GM19438 (cell line): ENCODE measurements around the gene THBS1.

Experiments
- ATAC-seq: cut with Tn5 transposase; IDR thresholded peaks from one replicate; pipeline ENCODE4 v1.9.1; 2021; ENCODE audit warnings: low read depth; ENCODE audit not compliant: unreplicated experiment

THBS1 gene

DNA sequence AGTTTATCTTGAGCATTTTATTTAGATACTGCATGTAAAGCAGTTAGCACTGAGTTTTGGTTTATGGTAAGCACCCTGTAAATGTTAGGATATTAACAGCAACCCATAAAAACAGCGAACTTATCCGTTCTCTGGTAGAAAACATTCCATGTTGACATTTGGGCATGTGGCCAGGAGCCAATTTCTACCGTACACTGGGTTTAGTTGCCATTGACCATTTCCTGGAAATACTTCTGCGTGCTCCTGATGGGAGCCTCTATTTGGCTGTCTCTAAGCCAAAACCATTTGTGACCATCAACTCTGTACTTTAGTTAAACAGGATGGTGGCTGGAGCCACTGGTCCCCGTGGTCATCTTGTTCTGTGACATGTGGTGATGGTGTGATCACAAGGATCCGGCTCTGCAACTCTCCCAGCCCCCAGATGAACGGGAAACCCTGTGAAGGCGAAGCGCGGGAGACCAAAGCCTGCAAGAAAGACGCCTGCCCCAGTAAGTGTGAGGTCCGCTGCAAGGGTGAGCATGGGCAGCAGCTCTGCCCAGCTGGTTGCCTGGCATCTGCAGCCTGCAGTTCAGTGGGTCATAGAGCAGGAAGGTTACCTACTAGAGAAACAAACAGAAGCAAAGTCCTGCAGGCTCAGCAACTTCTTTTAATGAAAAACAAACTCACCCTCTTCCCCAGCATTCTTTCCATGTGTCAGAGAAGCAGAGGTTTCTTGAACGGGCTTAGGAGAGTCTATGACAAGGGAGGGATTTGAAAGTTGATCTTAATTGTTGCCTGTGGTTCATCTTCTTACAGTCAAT, 7.1 kb downstream of the THBS1 start:
- ATAC-seq = no peak

GRCh38 chr15:39588531-39589192, 7.8 kb downstream of the THBS1 start:
- no peak for ATAC-seq

- ATAC-seq = no peak
Measured at GRCh38 chr15:39589193-39589814, 8.4 kb downstream of the THBS1 start.

DNA sequence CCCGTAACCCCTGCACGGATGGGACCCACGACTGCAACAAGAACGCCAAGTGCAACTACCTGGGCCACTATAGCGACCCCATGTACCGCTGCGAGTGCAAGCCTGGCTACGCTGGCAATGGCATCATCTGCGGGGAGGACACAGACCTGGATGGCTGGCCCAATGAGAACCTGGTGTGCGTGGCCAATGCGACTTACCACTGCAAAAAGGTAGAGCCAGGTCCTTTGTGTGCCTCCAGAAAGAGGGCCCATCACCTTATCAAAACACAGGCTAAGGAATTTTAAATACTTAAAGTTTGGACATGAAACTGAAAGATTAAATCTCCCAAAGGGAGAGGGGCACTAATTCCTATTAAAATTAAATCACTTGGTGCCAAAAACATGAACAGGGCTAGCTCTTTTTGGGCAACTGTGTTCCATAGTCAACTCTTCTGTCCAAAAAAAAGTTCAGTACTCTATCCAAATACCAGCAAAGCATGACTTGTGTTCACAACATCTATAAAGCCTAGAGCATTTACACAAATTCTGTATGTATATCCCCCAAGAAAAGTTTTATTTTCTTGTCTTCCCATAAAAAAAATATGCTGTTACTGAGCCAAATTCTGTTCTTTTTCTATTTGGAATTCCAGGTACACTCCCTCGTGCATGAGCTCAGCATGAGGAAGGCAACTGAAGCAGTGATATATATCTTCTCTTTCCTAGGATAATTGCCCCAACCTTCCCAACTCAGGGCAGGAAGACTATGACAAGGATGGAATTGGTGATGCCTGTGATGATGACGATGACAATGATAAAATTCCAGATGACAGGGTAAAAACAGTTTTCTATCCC, 9.2 kb downstream of the THBS1 start:
- no peak for ATAC-seq

DNA sequence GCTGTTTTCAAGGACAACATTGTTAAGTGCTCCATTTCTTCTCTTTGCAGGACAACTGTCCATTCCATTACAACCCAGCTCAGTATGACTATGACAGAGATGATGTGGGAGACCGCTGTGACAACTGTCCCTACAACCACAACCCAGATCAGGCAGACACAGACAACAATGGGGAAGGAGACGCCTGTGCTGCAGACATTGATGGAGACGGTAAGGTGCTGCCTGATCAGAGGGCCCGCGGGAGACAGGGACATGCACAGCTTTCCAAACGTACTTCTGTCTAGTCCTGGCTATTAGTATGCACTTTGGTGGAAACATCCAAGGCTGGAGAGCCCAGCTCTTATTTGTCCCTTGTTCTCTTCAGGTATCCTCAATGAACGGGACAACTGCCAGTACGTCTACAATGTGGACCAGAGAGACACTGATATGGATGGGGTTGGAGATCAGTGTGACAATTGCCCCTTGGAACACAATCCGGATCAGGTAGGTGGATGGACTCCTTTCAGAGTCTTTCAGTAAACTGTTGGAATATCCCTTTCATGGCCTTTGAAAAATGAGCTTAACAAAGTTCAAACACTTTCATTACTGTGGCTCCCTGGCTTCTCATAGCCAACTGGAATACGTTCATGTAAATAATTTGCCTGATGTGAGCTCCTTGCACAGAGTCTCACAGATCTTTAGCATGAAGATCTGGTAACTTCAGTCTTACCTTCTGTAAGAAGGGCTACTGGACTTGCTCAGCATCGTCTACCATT, 10.4 kb downstream of the THBS1 start:
- no peak for ATAC-seq

DNA sequence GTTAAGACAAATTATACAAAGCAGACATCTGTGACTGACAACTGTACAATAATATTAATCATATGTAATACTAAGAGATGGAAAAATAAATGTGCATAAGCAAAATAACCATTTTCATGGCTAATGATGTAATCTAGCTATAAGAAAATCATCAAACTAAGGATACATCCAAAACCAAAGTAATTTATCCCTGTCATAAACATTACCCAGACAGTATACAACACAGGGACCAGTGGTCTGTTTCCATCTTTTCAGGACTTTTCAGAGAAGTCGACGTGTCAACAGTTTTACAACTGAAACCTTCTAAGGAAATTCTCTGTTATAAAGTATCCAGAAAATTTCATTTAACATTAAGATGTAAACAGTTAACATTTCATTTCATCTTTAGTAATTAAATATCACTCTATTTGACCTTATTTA, 11.0 kb downstream of the THBS1 start:
- no peak for ATAC-seq

DNA sequence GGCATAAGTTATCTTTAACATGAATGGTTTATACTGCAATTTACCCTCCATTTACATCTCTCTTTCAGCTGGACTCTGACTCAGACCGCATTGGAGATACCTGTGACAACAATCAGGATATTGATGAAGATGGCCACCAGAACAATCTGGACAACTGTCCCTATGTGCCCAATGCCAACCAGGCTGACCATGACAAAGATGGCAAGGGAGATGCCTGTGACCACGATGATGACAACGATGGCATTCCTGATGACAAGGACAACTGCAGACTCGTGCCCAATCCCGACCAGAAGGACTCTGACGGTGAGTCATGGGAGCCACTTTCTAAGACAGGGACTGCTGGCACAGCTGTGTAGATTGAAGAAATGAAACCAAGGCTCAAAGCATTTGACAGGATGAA, 11.6 kb downstream of the THBS1 start:
- ATAC-seq = no peak

DNA sequence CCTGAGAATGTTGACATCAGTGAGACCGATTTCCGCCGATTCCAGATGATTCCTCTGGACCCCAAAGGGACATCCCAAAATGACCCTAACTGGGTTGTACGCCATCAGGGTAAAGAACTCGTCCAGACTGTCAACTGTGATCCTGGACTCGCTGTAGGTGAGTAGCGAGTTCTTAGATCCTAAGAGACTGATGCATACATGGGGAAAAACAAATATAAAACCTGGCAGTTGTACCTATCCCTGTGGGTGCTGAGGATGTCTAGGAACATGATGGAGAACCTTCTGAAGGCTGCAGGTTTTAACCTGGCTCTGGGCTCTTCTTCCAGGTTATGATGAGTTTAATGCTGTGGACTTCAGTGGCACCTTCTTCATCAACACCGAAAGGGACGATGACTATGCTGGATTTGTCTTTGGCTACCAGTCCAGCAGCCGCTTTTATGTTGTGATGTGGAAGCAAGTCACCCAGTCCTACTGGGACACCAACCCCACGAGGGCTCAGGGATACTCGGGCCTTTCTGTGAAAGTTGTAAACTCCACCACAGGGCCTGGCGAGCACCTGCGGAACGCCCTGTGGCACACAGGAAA, 12.3 kb downstream of the THBS1 start:
- ATAC-seq = no peak

- no peak for ATAC-seq
Measured at GRCh38 chr15:39593656-39594445, 13.0 kb downstream of the THBS1 start.

- ATAC-seq = no peak
Measured at GRCh38 chr15:39594446-39595337, 13.8 kb downstream of the THBS1 start.

GRCh38 chr15:39595338-39596221, 14.7 kb downstream of the THBS1 start:
- ATAC-seq = no peak

DNA sequence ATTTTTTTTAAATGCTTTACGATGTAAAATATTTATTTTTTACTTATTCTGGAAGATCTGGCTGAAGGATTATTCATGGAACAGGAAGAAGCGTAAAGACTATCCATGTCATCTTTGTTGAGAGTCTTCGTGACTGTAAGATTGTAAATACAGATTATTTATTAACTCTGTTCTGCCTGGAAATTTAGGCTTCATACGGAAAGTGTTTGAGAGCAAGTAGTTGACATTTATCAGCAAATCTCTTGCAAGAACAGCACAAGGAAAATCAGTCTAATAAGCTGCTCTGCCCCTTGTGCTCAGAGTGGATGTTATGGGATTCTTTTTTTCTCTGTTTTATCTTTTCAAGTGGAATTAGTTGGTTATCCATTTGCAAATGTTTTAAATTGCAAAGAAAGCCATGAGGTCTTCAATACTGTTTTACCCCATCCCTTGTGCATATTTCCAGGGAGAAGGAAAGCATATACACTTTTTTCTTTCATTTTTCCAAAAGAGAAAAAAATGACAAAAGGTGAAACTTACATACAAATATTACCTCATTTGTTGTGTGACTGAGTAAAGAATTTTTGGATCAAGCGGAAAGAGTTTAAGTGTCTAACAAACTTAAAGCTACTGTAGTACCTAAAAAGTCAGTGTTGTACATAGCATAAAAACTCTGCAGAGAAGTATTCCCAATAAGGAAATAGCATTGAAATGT, 15.6 kb downstream of the THBS1 start:
- ATAC-seq = no peak

DNA sequence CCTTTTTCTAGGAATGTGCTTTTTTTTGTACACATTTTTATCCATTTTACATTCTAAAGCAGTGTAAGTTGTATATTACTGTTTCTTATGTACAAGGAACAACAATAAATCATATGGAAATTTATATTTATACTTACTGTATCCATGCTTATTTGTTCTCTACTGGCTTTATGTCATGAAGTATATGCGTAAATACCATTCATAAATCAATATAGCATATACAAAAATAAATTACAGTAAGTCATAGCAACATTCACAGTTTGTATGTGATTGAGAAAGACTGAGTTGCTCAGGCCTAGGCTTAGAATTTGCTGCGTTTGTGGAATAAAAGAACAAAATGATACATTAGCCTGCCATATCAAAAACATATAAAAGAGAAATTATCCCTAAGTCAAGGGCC, 16.5 kb downstream of the THBS1 start:
- ATAC-seq = no peak

DNA sequence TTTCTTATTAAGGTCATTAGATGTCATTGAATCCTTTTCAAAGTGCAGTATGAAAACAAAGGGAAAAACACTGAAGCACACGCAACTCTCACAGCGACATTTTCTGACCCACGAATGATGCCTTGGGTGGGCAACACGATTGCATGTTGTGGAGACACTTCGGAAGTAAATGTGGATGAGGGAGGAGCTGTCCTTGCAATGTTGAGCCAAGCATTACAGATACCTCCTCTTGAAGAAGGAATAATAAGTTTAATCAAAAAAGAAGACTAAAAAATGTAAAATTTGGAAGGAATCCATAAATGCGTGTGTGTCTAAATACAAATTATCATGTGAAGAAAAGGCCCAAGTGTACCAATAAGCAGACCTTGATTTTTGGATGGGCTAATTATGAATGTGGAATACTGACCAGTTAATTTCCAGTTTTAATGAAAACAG, 16.9 kb downstream of the THBS1 start:
- no peak for ATAC-seq

- ATAC-seq = no peak
Measured at GRCh38 chr15:39598186-39598850, 17.4 kb downstream of the THBS1 start.
